Left hindlimb (tissue), 1 donor: ENCODE results near the gene PPP4R3C.
"Not testable (repeated sequence)": the region's sequence is repeated elsewhere in the genome, so short reads cannot be mapped to it uniquely, and the experiment has no call there.

Experiments used
- DNase-seq: peaks from one replicate; pipeline ENCODE4 v3.0.0-alpha.2; 2018

The PPP4R3C gene

DNA sequence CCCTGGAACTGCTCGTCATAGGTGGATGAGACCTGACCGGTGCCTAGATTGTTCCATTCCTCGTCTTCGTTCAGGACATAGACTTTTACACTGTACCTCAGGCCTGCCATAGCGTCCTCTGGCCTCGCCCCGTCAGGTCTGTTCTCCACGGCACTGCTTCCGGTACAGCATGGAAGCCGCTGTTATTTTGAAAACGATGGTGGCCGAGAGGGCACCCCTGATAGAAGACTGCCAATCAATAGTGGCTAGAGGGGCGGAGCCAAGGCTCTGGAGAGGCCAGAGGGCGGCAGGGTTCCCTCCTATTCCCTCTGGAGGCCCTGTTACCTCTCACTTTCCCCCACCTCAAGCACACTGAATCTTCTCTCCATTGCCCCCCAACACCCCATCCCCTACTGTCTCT, at the start of gene PPP4R3C:
TSS of gene PPP4R3C (minus strand) at position 155 of the 400 bp plus-strand sequence. CDS start at position 110, 45 bp downstream.
- no peak for DNase-seq

DNA sequence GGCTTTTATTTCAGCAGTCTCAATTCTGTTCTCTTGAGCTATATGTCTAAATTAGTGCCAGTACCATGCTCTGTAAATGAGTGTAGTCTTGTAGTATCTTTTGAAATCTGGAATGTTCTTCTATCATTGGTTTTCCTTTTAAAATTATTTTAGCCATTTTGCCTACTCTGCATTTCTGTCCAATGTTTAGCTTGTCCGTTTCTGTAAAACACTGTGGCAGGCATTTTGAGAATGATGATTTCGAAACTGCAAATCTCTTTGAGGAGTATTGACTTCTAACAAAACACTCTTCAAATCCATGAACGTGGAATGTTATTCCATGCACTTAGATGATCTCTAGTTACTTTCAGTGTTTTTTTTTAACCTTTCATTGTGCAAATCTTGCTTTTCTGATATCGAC, 28.3 kb upstream of the PPP4R3C start:
- DNase-seq, result no peak

DNA sequence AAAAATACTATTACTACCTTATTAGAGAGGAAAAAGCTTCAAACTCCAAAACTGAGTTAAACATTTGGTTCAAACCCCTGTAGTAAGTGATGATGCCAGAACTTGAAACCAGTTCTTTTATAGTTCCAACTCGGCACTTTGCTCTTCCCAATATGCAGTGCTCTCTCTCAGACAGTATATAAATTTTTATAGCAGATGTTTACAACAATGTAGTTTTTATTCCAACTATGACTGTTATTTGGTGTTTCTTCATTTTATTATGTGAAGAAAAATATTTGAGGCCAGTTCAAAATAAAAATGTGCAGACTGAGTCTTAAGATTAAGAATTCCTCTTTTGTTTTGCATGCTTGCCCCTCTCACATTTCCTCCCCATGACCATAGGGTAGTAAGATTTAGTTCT, 2.9 kb upstream of the PPP4R3C start:
- no peak for DNase-seq

DNA sequence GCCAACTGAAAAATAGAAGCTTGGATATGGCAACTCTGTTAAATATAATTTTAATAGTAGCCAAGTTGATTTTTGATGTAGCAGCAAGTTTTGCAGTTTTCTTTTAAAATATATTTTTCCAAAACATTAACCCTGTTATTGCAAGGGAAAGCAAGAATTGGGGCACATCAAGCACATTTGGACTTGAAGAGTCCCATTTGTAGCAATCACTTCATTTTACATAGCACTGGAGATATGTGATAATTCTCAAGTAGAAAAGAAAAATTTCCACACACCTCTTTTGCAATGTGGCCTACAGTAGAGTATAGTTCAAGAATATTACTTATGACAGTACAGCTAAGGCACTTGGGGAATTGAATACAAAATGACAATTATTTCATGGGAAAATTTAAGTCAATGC, 1.9 kb upstream of the PPP4R3C start:
- DNase-seq, result no peak

DNA sequence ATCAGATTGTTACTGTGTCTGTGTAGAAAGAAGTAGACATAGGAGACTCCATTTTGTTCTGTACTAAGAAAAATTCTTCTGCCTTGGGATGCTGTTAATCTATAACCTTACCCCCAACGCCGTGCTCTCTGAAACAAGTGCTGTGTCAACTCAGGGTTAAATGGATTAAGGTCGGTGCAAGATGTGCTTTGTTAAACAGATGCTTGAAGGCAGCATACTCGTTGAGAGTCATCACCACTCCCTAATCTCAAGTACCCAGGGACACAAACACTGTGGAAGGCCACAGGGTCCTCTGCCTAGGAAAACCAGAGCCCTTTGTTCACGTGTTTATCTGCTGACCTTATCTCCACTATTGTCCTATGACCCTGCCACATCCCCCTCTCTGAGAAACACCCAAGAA, 4.0 kb downstream of the PPP4R3C start:
- DNase-seq, result not testable (repeated sequence)

DNA sequence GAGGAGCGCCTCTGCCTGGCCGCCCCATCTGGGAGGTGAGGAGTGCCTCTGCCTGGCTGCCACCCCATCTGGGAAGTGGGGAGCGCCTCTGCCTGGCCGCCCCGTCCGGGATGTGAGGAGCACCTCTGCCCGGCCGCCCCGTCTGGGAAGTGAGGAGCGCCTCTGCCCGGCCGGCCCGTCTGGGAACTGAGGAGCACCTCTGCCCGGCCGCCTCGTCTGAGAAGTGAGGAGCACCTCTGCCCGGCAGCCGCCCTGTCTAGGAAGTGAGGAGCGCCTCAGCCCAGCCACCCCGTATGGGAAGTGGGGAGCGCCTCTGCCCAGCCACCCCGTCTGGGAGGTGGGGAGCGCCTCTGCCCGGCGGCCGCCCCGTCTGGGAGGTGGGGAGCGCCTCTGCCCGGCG, 4.6 kb downstream of the PPP4R3C start:
- not testable (repeated sequence) for DNase-seq

DNA sequence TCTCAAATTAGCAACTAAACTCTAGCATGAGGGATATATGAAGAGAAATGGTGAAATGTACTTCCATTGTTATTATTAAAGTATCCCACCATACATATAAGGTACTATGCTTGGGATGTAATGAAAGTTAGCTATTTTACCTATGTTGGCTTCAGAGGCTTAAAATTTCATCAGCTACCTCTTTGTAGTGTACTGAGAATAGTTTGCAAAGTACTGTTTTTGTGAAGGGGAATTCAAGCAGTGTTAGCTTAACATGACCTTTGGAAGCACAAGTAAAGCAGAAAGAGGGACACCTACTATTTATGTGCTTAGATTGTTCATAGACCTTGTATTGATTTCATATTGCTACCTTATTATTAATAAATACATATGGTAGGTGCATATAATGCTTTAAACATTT, 11.8 kb downstream of the PPP4R3C start:
- DNase-seq, result no peak

DNA sequence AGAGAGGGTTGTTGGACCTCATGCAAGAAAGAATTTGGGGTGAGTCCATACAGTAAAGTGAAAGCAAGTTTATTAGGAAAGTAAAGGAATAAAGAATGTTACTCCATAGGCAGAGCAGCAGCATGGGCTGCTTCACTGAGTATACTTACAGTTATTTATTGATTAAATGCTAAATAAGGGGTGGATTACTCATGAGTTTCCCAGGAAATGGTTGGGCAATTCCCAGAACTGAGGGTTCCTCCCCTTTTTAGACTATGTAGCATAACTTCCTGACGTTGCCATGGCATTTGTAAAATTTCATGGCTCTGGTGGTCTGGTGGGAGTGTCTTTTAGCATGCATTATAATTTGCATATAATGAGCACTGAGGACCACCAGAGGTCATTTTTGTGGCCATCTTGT, 16.7 kb downstream of the PPP4R3C start:
- DNase-seq, result no peak

DNA sequence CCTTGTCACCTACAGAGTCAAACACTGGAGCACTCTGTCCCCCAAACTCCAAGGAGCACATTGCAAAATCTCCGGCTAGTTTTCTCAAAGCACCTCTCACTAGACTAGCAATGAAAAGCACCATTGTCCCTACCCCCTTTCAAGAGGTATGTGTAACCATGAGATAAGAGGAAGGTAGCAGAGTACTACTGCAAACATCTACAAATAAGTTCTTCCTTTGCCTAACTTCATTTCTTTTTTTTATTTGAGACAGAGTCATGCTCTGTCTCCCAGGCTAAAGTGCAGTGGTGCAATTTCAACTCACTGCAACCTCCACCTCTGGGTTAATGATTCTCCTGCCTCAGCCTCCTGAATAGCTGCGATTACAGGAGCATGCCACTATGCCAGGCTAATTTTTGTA, 17.7 kb downstream of the PPP4R3C start:
- DNase-seq, result no peak

DNA sequence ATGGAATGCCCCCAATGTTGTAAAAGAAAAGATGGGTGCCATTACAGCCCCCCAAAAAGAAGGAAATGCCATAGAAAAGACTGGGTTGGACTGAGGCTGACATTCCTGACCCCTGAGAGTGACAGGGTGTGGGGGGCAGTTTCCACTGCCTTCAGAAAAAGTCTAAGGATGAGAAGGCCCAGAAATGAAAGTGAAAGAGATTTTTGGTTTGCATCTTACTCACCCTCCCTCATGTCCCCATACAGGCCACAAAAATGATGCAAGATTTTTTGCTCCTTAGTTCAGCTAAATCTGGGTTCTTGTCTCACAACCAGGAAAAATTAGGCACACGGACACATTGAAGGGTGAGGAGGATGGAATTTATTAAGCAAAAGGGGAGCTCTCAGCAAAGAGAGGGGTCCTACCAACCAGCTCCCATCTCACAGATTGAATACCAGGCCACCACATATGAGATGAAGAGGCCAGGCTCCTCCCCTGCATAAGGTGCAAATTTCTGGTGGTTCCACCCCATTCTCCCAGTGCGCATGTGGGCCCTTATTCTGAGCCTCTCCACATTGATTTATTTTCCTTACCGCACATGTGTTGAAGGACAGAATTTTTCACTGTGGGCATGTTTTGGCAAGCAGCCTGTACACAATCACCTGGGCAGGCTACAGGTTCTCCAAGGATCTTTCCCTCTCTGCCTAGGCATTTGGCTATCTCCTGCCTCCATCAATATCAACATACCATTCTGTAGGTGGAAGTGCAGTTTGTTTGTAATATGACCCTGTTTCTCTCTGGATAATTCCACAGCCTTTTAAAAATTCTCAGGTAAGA, 18.8 kb downstream of the PPP4R3C start:
- no peak for DNase-seq

DNA sequence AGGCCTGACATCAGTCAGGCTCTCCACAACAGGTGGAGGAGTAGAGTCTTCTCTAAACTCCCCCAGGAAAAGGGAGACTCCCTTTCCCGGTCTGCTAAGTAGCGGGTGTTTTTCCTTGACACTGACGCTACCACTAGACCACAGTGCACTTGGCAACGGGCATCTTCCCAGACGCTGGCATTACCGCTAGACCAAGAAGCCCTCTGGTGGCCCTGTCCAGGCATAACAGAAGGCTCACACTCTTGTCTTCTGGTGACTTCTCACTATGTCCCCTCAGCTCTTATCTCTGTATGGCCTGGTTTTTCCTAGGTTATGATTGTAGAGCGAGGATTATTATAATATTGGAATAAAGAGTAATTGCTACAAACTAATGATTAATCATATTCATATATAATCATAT, 20.7 kb downstream of the PPP4R3C start:
- DNase-seq, result not testable (repeated sequence)

DNA sequence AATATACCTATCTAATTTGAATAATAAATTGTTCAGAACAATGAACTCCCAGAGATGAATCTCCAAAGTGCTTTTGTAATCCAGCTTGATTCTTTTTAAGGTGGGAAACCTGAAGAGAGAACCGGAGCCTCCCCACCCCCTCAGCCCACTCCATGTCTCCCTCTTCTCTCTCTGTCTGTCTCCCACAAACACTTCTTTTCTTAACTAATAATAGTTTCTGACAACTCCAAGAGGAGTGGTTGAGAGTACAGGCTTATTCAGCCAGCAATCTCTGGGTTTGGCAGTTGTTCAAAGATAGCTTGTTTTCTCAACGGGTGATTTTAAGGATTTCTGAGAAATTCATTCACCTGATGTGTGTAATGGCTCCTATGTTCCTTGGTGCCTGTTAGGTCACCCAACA, 23.4 kb downstream of the PPP4R3C start:
- no peak for DNase-seq

DNA sequence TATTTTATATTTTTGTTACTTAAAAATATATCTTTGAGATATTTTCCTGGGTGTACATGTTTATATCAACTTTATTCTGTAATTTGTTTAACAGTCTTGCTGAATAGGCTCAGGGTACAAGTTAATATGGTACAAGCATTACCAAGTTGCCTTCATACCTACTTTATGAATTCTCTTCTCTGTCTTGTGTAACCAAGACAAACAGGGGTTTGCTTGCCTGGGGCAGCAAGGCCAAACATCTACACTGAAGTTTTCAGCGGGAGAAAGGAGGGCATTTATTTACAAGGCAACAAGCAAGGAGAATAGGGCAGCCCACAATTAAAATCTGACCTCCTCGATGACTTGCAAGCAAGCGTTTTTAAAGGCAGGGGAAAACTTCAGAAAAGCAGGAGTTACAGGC, 24.2 kb downstream of the PPP4R3C start:
- no peak for DNase-seq

DNA sequence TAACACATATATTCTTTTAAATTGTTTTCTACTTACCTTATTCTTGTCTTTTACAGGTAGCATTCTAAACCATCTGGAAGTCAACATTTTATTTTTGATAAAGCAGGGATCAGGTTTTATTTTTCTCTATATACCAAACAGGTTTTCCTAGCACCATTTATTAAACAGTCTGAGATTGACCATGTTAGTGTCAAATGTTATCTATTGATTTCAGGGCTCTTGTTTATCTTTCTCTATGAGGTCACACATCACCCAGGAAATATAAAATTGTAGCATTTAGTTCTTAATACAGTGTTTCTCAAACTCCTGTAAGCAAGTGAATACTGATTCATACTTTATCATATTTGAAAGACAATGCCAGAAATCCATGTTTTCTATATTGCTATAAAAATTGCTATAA, 28.1 kb downstream of the PPP4R3C start:
- DNase-seq, result no peak
